HUES64 (cell line): ENCODE data around the gene NAIF1.
A peak's percentile ranks its signal among the peaks of the same experiment; 100 is the strongest.

Source experiments
- H3K27ac ChIP-seq: 2 replicates; pipeline ENCODE4 v1.7.0; 2013; ENCODE audit warnings: low read depth, low read length, inconsistent platforms
- H3K27me3 ChIP-seq: 2 replicates; pipeline ENCODE4 v1.6.1; 2013; ENCODE audit warnings: mild to moderate bottlenecking, low read length; ENCODE audit not compliant: insufficient read depth
- H3K36me3 ChIP-seq: 2 replicates; pipeline ENCODE4 v1.6.1; 2013; ENCODE audit warnings: mild to moderate bottlenecking, low read length; ENCODE audit not compliant: insufficient read depth
- H3K4me1 ChIP-seq: 2 replicates; pipeline ENCODE4 v1.6.1; 2013; ENCODE audit warnings: mild to moderate bottlenecking, low read length, moderate library complexity; ENCODE audit not compliant: insufficient read depth
- H3K4me3 ChIP-seq: 2 replicates; pipeline ENCODE4 v1.5.1; 2013; ENCODE audit warnings: mild to moderate bottlenecking, low read length, moderate library complexity
- H3K9ac ChIP-seq: 2 replicates; pipeline ENCODE4 v1.6.1; 2013; ENCODE audit warnings: mild to moderate bottlenecking, low read depth, low read length
- H3K9me3 ChIP-seq: 2 replicates; pipeline ENCODE4 v1.6.1; 2013; ENCODE audit warnings: low read depth, low read length; ENCODE audit not compliant: insufficient read depth
- WGBS: fragments of 150-250, 120-280 bp; methylation state at CpG from one replicate; pipeline ENCODE4 v1.1.7; 2013; ENCODE audit warnings: missing lambda C conversion rate; 5-methylcytosine and 5-hydroxymethylcytosine counted together

The NAIF1 gene

GRCh38 chr9:128107468-128108268, 40.5 kb upstream of the NAIF1 start:
- H3K27ac ChIP-seq, result no peak overlapping the region
- no peak overlapping the region for H3K4me3 ChIP-seq
- H3K9me3 ChIP-seq, result no peaks in the 10 kb centered on the region
- H3K36me3 ChIP-seq, result peaks cover 47% of the 10 kb centered on the region
- H3K27me3 ChIP-seq, result no peaks in the 10 kb centered on the region
- 91% methylated on average over 18 of the region's 18 CpGs for WGBS
- 0 out of 2 replicates have a peak, but pooled peaks cover 3% of the 10 kb centered on the region for H3K4me1 ChIP-seq
- no peak overlapping the region for H3K9ac ChIP-seq

GRCh38 chr9:128106940-128107467, 39.9 kb upstream of the NAIF1 start:
- Histone ChIP-seq H3K36me3 (peaks cover 54% of the 10 kb centered on the region), H3K4me1 (0 out of 2 replicates have a peak, but pooled peaks cover 3% of the 10 kb centered on the region), H3K27ac (no peak overlapping the region), H3K4me3 (no peak overlapping the region), H3K9me3 (no peaks in the 10 kb centered on the region), H3K9ac (no peak overlapping the region), H3K27me3 (no peaks in the 10 kb centered on the region)
- WGBS, result 97% methylated on average over 23 of the region's 23 CpGs

DNA sequence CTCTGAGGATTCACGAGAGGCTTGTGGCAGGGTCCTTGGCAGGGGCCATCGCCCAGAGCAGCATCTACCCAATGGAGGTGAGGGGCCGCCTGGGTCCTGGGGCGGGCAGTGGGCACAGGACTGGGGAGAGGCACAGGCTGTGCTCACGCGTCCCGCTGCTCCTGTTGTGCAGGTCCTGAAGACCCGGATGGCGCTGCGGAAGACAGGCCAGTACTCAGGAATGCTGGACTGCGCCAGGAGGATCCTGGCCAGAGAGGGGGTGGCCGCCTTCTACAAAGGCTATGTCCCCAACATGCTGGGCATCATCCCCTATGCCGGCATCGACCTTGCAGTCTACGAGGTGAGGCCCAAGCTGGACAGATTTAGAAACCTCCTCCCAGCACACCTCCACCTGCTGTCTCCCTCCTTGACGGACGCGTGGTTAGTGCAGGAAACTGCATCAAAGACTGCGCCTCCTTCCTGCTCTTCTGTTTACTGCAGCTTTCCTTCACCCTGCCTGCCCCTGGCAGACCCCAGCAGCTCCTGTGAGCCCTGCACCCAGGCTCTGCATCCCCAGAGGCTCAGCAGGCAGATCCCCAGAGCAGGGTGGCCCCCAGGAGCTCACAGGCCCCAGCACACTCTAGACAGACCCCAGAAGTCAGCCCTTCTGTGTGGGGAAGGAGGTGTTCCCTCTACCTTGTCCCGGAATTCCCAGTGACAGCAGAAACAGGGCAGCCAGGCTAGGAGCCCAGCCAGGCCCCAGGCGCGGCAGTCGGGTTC, 39.2 kb upstream of the NAIF1 start:
- 95% methylated on average over 23 of the region's 23 CpGs for WGBS
- H3K36me3 ChIP-seq, result peaks cover 59% of the 10 kb centered on the region
- no peak overlapping the region for H3K4me3 ChIP-seq
- no peak overlapping the region for H3K27ac ChIP-seq
- no peaks in the 10 kb centered on the region for H3K27me3 ChIP-seq
- H3K9ac ChIP-seq, result no peak overlapping the region
- H3K4me1 ChIP-seq, result 0 out of 2 replicates have a peak, but pooled peaks cover 3% of the 10 kb centered on the region
- H3K9me3 ChIP-seq, result no peaks in the 10 kb centered on the region

DNA sequence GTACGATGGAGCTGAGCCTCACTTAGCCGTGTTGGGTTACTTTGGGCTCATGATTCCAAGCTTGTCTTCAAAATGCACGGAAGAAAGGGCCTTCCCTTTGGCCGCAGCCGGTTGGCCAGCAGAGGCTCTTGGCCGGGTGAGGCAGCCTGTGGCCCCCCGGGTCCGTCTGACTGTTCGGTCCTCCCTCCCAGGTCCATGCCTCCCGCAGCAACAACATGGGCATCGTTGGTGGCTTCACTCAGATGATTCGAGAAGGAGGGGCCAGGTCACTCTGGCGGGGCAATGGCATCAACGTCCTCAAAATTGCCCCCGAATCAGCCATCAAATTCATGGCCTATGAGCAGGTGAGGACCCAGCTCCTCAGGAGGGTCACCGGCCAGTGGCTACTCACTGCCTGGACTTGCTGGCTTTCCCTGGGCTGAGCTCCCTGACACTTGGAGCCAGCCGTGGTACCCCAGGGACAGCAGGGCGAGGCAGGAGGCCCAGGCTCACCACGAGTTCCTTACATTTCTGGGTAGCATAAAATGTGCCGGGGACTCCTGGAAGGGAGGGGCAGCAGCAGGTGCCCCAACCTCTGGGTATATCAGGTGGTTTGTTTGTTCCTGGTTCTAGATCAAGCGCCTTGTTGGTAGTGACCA, 38.5 kb upstream of the NAIF1 start:
- Histone ChIP-seq H3K9me3 (no peaks in the 10 kb centered on the region), H3K4me3 (no peak overlapping the region), H3K4me1 (0 out of 2 replicates have a peak, but pooled peaks cover 3% of the 10 kb centered on the region), H3K9ac (no peak overlapping the region), H3K27ac (no peak overlapping the region), H3K36me3 (peaks cover 65% of the 10 kb centered on the region), H3K27me3 (no peaks in the 10 kb centered on the region)
- WGBS, result 92% methylated on average over 21 of the region's 21 CpGs

DNA sequence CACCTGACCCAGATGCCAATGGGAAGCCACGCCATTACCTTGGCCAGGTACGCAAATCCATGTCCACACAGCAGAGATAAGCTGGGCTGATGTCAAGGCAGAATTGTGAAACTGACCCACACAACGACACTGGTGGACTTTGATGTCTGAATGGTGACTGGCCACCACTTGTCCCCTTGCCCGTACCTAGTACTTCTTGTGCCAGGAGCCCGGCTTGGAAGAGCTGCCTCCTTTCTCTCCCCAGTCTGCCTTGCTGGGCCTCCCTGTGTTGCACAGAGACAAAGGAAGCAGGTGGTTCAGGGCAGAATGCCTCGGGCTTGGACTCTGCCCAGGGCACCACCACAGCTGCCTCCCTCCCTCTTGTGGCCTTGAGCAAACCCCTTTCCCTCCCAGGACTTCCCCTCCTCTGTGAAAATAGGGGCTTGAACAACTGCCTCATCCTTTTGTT, 37.1 kb upstream of the NAIF1 start:
- Histone ChIP-seq H3K36me3 (peaks cover 65% of the 10 kb centered on the region), H3K4me3 (no peak overlapping the region), H3K9me3 (no peaks in the 10 kb centered on the region), H3K4me1 (peaks cover 16% of the 10 kb centered on the region), H3K27me3 (no peaks in the 10 kb centered on the region), H3K9ac (no peak overlapping the region), H3K27ac (no peak overlapping the region)
- WGBS, result 95% methylated on average over 6 of the region's 6 CpGs

GRCh38 chr9:128103589-128103962, 36.5 kb upstream of the NAIF1 start:
- Histone ChIP-seq H3K36me3 (peaks cover 65% of the 10 kb centered on the region), H3K27ac (no peak overlapping the region)

GRCh38 chr9:128102861-128103588, 35.9 kb upstream of the NAIF1 start:
- no peaks in the 10 kb centered on the region for H3K27me3 ChIP-seq
- H3K9me3 ChIP-seq, result no peaks in the 10 kb centered on the region
- H3K36me3 ChIP-seq, result peaks cover 63% of the 10 kb centered on the region
- H3K4me3 ChIP-seq, result no peak overlapping the region
- H3K27ac ChIP-seq, result peak overlapping the region; percentile 34; the same call in 1 of the 2 replicates
- H3K4me1 ChIP-seq, result peaks cover 17% of the 10 kb centered on the region
- 95% methylated on average over 23 of the region's 23 CpGs for WGBS
- H3K9ac ChIP-seq, result no peak overlapping the region

More at GRCh38 chr9:128103589-128103962, 36.5 kb upstream of the NAIF1 start:
- Histone ChIP-seq H3K9ac (no peak overlapping the region), H3K4me1 (peaks cover 17% of the 10 kb centered on the region), H3K27me3 (no peaks in the 10 kb centered on the region), H3K9me3 (no peaks in the 10 kb centered on the region), H3K4me3 (no peak overlapping the region)
- WGBS, result 84% methylated on average over 8 of the region's 8 CpGs

GRCh38 chr9:128102196-128102595, 35.1 kb upstream of the NAIF1 start:
- Histone ChIP-seq H3K9ac (no peak overlapping the region), H3K36me3 (peaks cover 55% of the 10 kb centered on the region), H3K9me3 (no peaks in the 10 kb centered on the region), H3K27me3 (no peaks in the 10 kb centered on the region), H3K4me1 (peaks cover 24% of the 10 kb centered on the region), H3K4me3 (no peak overlapping the region), H3K27ac (no peak overlapping the region)
- WGBS, result 88% methylated on average over 13 of the region's 13 CpGs

- WGBS, result 94% methylated on average over 20 of the region's 20 CpGs
- no peak overlapping the region for H3K27ac ChIP-seq
- no peak overlapping the region for H3K4me3 ChIP-seq
- no peaks in the 10 kb centered on the region for H3K9me3 ChIP-seq
- H3K9ac ChIP-seq, result no peak overlapping the region
- H3K4me1 ChIP-seq, result peaks cover 24% of the 10 kb centered on the region
- no peaks in the 10 kb centered on the region for H3K27me3 ChIP-seq
- H3K36me3 ChIP-seq, result peaks cover 50% of the 10 kb centered on the region
These were observed 34.6 kb upstream of the NAIF1 start for GRCh38 chr9:128101690-128102089.

DNA sequence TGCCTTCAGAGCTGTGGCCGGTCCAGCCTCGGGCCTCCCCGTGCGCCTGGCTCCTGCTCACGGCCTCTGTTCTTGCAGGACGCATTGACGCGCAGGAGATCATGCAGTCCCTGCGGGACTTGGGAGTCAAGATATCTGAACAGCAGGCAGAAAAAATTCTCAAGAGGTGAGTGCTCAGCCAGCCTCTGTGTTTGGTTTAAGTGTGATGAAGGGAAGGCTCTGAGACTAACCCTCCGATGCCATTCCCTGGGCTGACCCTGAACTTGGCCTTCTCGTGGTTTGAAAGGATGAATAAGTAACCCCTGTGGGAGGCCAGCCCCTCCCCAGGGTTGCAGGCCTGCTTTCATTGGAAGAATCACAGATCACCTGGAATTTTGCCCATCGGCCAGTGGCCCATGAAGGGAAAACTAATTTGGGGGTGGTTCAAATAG, 34.1 kb upstream of the NAIF1 start:
- no peak overlapping the region for H3K27ac ChIP-seq
- no peaks in the 10 kb centered on the region for H3K9me3 ChIP-seq
- H3K27me3 ChIP-seq, result no peaks in the 10 kb centered on the region
- peaks cover 24% of the 10 kb centered on the region for H3K4me1 ChIP-seq
- WGBS, result 86% methylated on average over 12 of the region's 12 CpGs
- H3K4me3 ChIP-seq, result no peak overlapping the region
- H3K36me3 ChIP-seq, result peaks cover 45% of the 10 kb centered on the region
- H3K9ac ChIP-seq, result no peak overlapping the region
